PC-9 (cell line): ENCODE data around the gene ZNF81. TPM values are rescaled to one million over a fixed set of nuclear protein-coding genes. Genes with fewer than 3 reads are reported as not detected.

Experiments
- BruUV-seq: library from RNA; stranded (reverse); fragments of 400-500 nt; replicated peaks from 2 replicates; lab custom pipeline; 2021; lab: Mats Ljungman, UMichigan
- CTCF ChIA-PET: fragments of 300-600 bp; sonication (Branson Sonifier 250); formaldehyde crosslinking; loops from one replicate; lab custom pipeline; 2022; ENCODE audit warnings: antibody characterized with exemption; lab: Charles Lee
- POLR2A ChIA-PET: fragments of 300-600 bp; sonication (Branson Sonifier 250); formaldehyde crosslinking; loops from one replicate; lab custom pipeline; 2022; ENCODE audit warnings: antibody characterized with exemption; ENCODE audit not compliant: unreplicated experiment; lab: Charles Lee
- DNase-seq, 2 experiments: peaks; one replicate each; pipeline versions ENCODE4 v3.0.0 to v3.0.0-alpha.2; 2015 to 2022; ENCODE audit warnings: mixed read lengths in 1 of 2
- H2AFZ ChIP-seq: fragments of 200-600 bp; sonication (generic); 2 replicates; pipeline ENCODE4 v1.8.1; 2017; ENCODE audit warnings: antibody characterized with exemption
- H3F3A ChIP-seq: fragments of 200-600 bp; sonication (generic); 2 replicates; pipeline ENCODE4 v1.8.1; 2017; ENCODE audit warnings: antibody characterized with exemption, mild to moderate bottlenecking, low read depth; ENCODE audit not compliant: insufficient read depth
- H3K27ac ChIP-seq: fragments of 200-600 bp; sonication (generic); 2 replicates; pipeline ENCODE4 v1.6.1; 2016; ENCODE audit warnings: mixed run types
- H3K27me3 ChIP-seq: fragments of 200-600 bp; sonication (generic); 2 replicates; pipeline ENCODE4 v1.6.1; 2016; ENCODE audit warnings: low read depth, mixed run types; ENCODE audit not compliant: insufficient read depth
- H3K36me3 ChIP-seq: fragments of 200-600 bp; sonication (generic); 2 replicates; pipeline ENCODE4 v1.6.1; 2016; ENCODE audit warnings: low read depth, mixed run types
- H3K4me1 ChIP-seq: fragments of 200-600 bp; sonication (generic); replicated peaks from 2 replicates; pipeline ENCODE4 v1.6.1; 2016; ENCODE audit warnings: mixed run types; ENCODE audit not compliant: insufficient read depth
- H3K4me2 ChIP-seq: fragments of 200-600 bp; sonication (generic); 2 replicates; pipeline ENCODE4 v1.6.1; 2017; ENCODE audit warnings: mixed run types
- H3K4me3 ChIP-seq: fragments of 200-600 bp; sonication (generic); 2 replicates; pipeline ENCODE4 v1.6.1; 2016; ENCODE audit warnings: mixed run types
- H3K79me2 ChIP-seq: fragments of 200-600 bp; sonication (generic); 2 replicates; pipeline ENCODE4 v1.6.1; 2017; ENCODE audit warnings: low read depth, mixed run types
- H3K9me2 ChIP-seq: fragments of 200-600 bp; sonication (generic); 2 replicates; pipeline ENCODE4 v1.8.1; 2017; ENCODE audit warnings: mild to moderate bottlenecking; ENCODE audit not compliant: insufficient read depth
- H3K9me3 ChIP-seq: fragments of 200-600 bp; sonication (generic); 2 replicates; pipeline ENCODE4 v1.8.1; 2016; ENCODE audit warnings: low read depth; ENCODE audit not compliant: insufficient read depth
- H4K20me1 ChIP-seq: fragments of 200-600 bp; sonication (generic); 2 replicates; pipeline ENCODE4 v1.8.1; 2017; ENCODE audit not compliant: insufficient read depth
- CTCF ChIP-seq: fragments of 200-600 bp; sonication (generic); conservative IDR thresholded peaks from 2 replicates; pipeline ENCODE4 v1.6.1; 2017; ENCODE audit warnings: mixed run types, antibody characterized with exemption, mild to moderate bottlenecking, moderate library complexity
- EZH2 ChIP-seq: fragments of 200-600 bp; sonication (generic); IDR thresholded peaks from 2 replicates; pipeline ENCODE4 v1.8.0; 2017; ENCODE audit warnings: antibody characterized with exemption, low read depth
- intact Hi-C: fragments of 100-400 bp; cut with micrococcal nuclease; formaldehyde crosslinking; loops from one replicate; pipeline ENCODE4 v1.10.0; 2022; ENCODE audit not compliant: unreplicated experiment
- total RNA-seq: library from RNA; stranded (reverse); gene quantifications from 2 replicates; pipeline ENCODE4 v1.2.3, GENCODE V29; 2021

ZNF81 gene
- total RNA-seq, 1 experiment from 2014 or later, result 2.0 TPM

- intact Hi-C loops, result no loop called here
- H3K4me1 ChIP-seq, result no peaks in the 10 kb centered on the region
- CTCF ChIA-PET, result no interaction called here
Measured at GRCh38 chrX:47879463-47879862, 42.8 kb downstream of the ZNF81 start.

GRCh38 chrX:47880927-47881326, 44.2 kb downstream of the ZNF81 start:
- DNase-seq, result no peak
- H3K4me2 ChIP-seq, result no peak overlapping the region
- H3K4me1 ChIP-seq, result no peaks in the 10 kb centered on the region
- ChIA-PET POLR2A (no interaction called here), CTCF (no interaction called here)
- H3K36me3 ChIP-seq, result no peaks in the 10 kb centered on the region
- H2AFZ ChIP-seq, result no peak overlapping the region
- no peak for TF ChIP-seq CTCF
- TF ChIP-seq EZH2, result no peak
- H4K20me1 ChIP-seq, result no peaks in the 10 kb centered on the region
- H3K9me3 ChIP-seq, result no peaks in the 10 kb centered on the region
- H3F3A ChIP-seq, result no peaks in the 10 kb centered on the region
- no peaks in the 10 kb centered on the region for H3K9me2 ChIP-seq
- no peaks in the 10 kb centered on the region for H3K79me2 ChIP-seq
- H3K4me3 ChIP-seq, result no peak overlapping the region
- BruUV-seq, result no TSS peak
- H3K27me3 ChIP-seq, result no peaks in the 10 kb centered on the region
- no peak overlapping the region for H3K27ac ChIP-seq
- intact Hi-C loops, result no loop called here

More at GRCh38 chrX:47879463-47879862, 42.8 kb downstream of the ZNF81 start:
- TF ChIP-seq CTCF (no peak), EZH2 (no peak)
- Histone ChIP-seq H3K27ac (no peak overlapping the region), H4K20me1 (no peaks in the 10 kb centered on the region), H3K4me3 (no peak overlapping the region), H3F3A (no peaks in the 10 kb centered on the region), H3K9me2 (no peaks in the 10 kb centered on the region), H3K27me3 (no peaks in the 10 kb centered on the region), H3K36me3 (no peaks in the 10 kb centered on the region), H2AFZ (no peak overlapping the region), H3K79me2 (no peaks in the 10 kb centered on the region), H3K4me2 (no peak overlapping the region), H3K9me3 (no peaks in the 10 kb centered on the region)
- DNase-seq, result no peak
- BruUV-seq, result no TSS peak
- POLR2A ChIA-PET, result no interaction called here

- H3K27me3 ChIP-seq, result no peaks in the 10 kb centered on the region
- H3K4me3 ChIP-seq, result no peak overlapping the region
- H3F3A ChIP-seq, result no peaks in the 10 kb centered on the region
- intact Hi-C loops, result no loop called here
- H3K4me1 ChIP-seq, result no peaks in the 10 kb centered on the region
- ChIA-PET POLR2A (no interaction called here), CTCF (no interaction called here)
- no peak overlapping the region for H3K4me2 ChIP-seq
- no peaks in the 10 kb centered on the region for H3K9me3 ChIP-seq
- H3K9me2 ChIP-seq, result no peaks in the 10 kb centered on the region
- H4K20me1 ChIP-seq, result no peaks in the 10 kb centered on the region
- no peak overlapping the region for H2AFZ ChIP-seq
- H3K27ac ChIP-seq, result no peak overlapping the region
- H3K79me2 ChIP-seq, result no peaks in the 10 kb centered on the region
- no peak for DNase-seq
- H3K36me3 ChIP-seq, result no peaks in the 10 kb centered on the region
- TF ChIP-seq CTCF (no peak), EZH2 (no peak)
- no TSS peak for BruUV-seq
Measured at GRCh38 chrX:47885501-47885900, 48.8 kb downstream of the ZNF81 start.
